ENCODE results near the gene GTF2I.
"Not testable (repeated sequence)": the region's sequence is repeated elsewhere in the genome, so short reads cannot be mapped to it uniquely, and the experiment has no call there.

The GTF2I gene

DNA sequence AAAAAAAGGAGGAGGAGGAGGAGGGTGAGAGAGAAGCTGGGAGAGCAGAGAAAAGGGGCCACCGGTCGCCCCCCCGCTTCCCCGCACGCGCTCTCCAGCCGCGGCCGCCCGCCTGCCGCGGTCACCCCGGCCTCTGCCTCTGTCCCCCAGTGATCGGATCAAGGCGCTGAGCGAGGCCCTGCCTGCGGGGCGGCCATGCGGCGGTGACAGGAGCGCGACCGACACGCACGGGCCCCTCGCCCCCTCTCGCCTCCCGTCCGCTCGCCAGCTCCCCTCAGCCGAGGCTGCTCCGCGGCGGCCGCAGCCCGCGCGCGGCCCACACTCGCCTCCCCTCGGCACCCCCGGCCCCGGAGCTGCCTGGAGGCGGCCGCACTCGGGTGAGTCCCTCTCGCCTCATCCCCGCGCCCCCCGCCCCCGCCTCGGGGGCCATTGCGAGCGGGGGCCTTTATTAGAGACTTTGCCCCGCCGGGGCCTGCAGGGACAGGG lies at the start of gene GTF2I:
GTF2I (plus strand) TSS at position 27 of the 486 bp plus-strand sequence. CDS start 31,411 bp downstream, outside the sequence.
- DNase-seq = no peak

GRCh38 chr7:74612015-74612829 lies 45.3 kb upstream of the GTF2I start:
- DNase-seq = peak; percentile 55

- DNase-seq = no peak
Measured at GRCh38 chr7:74615933-74616780, 41.4 kb upstream of the GTF2I start.

- DNase-seq = peak; percentile 39
Measured at GRCh38 chr7:74617180-74617744, 40.3 kb upstream of the GTF2I start.

- DNase-seq = peak; percentile 20
Measured at GRCh38 chr7:74619235-74619860, 38.2 kb upstream of the GTF2I start.

GRCh38 chr7:74622228-74622749 lies 35.2 kb upstream of the GTF2I start:
- no peak for DNase-seq

- no peak for DNase-seq
Measured at GRCh38 chr7:74623135-74623534, 34.4 kb upstream of the GTF2I start.

DNA sequence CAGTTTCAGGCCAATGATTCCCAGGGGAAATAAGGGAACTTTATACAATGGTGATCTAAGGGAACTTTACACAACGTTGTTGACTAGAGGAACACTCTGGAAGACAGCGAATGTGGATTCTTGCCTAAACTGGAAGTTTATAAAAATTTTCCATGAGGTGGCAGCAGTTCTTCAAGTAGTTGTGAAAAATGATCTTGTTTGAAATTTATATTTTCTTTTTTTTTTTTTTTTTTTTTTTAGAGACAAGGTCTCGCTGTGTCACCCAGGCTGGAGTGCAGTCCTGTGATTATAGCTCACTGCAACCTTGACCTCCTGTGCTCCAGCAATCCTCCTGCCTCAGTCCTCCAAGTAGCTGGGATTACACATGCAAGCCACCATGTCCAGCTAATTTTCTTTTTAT lies 32.1 kb upstream of the GTF2I start:
- no peak for DNase-seq

GRCh38 chr7:74627661-74628411 lies 29.7 kb upstream of the GTF2I start:
- DNase-seq = peak; percentile 82

DNA sequence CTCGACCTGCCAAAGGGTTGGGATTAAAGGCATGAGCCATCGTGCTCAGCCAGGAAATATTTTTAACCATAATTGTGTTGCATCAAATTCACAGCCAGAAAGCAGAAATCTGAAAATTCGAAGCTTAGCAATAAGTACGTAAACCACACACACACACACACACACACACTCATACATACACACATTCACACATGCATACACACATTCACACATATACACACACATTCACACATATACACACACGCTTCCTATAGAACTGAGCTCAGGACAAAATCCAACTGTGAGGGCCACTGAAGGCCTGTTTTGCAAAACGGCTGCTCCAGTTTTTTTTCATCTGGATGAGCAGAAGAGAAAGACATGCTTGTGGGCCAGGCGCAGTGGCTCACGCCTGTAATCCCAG lies 25.0 kb upstream of the GTF2I start:
- no peak for DNase-seq

GRCh38 chr7:74633451-74633921 lies 24.0 kb upstream of the GTF2I start:
- DNase-seq = no peak

DNA sequence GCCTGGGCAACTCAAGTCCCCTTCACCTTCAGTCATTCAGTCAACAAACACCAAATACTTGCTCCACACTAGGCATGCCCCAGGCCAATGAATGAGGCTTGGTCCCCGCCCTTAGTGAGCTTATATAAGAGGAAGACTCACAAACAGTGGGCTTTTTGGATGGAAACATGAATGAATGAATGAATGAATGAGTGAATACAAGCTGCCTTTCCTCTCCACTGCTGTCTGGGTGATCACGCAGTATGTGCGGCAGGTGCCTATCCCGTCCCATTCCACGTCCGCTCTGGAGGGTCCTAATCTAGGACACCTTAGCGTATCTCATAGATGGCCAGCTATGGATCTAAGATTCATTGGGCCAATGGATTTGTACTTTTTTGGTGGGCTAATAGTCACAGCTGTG lies 19.8 kb upstream of the GTF2I start:
- no peak for DNase-seq

- DNase-seq = not testable (repeated sequence)
Measured at GRCh38 chr7:74650055-74650454, 7.5 kb upstream of the GTF2I start.

DNA sequence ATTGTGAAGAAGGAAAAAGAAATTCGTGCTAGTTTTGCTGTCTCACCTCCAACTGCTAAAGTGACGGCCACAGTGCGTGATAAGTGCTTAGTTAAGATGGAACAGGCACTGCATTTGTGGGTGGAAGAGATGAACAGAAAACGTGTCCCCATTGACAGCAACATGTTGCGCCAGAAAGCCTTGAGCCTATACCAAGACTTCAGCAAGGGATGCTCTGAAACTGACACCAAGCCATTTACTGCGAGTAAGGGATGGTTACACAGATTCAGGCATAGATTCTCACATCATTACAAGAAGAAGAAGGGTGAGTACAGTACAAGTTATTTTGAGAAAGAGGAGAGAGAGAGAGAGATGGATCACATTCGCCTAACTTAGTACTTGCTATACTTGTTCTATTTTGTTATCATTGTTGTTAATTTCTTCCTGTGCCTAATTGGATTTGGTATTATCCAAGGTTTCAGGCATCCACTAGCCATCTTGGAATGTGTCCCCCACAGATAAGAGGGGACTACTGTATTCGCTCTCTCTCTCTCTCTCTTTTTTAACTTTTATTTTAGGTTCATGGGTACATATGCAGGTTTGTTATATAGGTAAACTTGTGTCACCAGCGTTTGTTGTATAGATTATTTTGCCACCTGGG lies 6.9 kb upstream of the GTF2I start:
- DNase-seq = not testable (repeated sequence)

DNA sequence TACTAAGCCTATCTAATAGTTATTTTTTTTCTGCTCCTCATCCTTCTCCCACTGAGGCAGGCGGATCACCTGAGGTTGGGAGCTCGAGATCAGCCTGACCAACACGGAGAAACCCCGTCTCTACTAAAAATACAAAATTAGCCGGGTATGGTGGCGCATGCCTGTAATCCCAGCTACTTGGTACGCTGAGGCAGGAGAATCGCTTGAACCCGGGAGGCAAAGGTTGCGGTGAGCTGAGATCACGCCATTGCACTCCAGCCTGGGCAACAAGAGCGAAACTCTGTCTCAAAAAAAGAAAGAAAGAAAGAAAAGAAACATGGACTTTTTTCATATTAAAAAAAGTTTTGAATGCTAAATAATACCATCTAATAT lies 6.4 kb upstream of the GTF2I start:
- DNase-seq = not testable (repeated sequence)

DNA sequence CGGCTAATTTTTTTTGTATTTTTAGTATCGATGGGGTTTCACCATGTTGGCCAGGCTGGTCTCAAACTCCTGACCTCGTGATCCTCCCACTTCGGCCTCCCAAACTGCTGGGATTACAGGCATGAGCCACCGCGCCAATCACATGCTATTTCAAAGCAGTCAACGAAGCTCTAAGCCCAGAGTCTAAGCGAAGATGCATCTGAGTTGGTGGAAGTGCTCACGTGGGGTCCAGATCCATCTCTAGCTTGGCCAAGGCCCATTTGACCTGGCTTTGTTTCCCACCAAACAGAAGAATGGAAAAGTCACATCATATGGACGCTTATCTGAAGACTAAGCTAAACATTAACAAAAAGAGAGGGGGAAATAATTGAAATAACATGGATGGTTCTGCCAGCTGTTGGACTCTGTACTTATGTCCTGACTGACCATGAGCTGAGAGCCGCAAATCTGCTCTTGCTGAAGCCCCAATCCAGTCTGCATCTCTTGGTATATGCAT lies 3.8 kb upstream of the GTF2I start:
- no peak for DNase-seq

GRCh38 chr7:74654811-74655210 lies 2.7 kb upstream of the GTF2I start:
- DNase-seq = no peak

DNA sequence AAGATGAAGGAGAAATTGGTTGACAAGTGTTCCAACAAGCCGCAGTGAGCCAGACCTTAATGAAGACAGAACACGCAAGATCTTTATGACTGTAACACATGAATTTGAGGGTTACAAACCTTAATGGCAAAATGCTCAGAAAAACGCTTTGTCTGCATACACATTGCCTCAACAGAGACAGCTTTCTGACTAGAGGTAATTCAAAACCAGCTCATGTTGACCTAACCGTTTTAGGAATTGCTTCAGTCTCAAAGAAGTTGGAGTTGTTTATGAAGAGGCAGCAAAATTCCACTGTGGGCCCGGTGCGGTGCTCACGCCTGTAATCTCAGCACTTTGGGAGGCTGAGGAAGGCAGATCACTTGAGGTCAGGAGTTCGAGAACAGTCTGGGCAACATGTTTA lies 2.2 kb upstream of the GTF2I start:
- no peak for DNase-seq

- no peak for DNase-seq
Measured at GRCh38 chr7:74655768-74656440, 1.6 kb upstream of the GTF2I start.

DNA sequence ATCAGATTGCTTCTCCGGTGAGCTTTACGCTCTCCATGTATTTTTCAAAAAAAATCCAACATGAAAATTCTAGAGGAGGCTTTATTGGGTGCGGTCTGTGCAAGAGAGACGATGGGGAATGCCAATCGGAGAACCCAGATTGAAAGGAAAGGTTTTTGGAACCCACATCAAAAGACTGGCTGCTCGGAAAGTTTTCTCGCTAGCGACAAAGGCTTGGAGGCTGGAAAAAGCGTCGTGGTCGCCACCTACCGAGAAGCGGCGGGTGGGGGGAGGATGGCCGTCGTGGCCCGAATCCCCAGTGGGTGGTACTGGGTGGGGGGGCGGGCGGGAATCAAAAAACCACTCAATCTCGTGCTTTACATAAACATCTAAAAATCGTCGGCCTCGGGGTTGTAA lies 1.1 kb upstream of the GTF2I start:
- peak; percentile 68 for DNase-seq
